IMR-90 (cell line): ENCODE results near the gene HDAC7. TPM values are rescaled to one million over a fixed set of nuclear protein-coding genes. Genes with fewer than 3 reads are reported as not detected.

Source experiments
- ATAC-seq: fragments of 200-7000 bp; cut with Tn5 transposase; 2 replicates; pipeline ENCODE4 v1.9.1; 2020; ENCODE audit warnings: low read depth, mild to moderate bottlenecking, moderate library complexity
- BruUV-seq: library from RNA; stranded (reverse); fragments of 400-500 nt; replicated peaks from 2 replicates; lab custom pipeline; 2021; lab: Mats Ljungman, UMichigan
- CTCF ChIA-PET: fragments of 300-600 bp; formaldehyde crosslinking; extraction: SDS; loops from one replicate; lab custom pipeline; 2021; ENCODE audit warnings: antibody characterized with exemption; lab: Yijun Ruan, JAX
- POLR2A ChIA-PET: fragments of 300-600 bp; sonication (Branson Sonifier 250); formaldehyde crosslinking; loops from one replicate; lab custom pipeline; 2022; ENCODE audit warnings: antibody characterized with exemption; ENCODE audit not compliant: unreplicated experiment; lab: Charles Lee
- DNase-seq: peaks from one replicate; pipeline ENCODE4 v3.0.0; 2013
- H2AFZ ChIP-seq: replicated peaks from 2 replicates; pipeline ENCODE3; 2013; ENCODE audit warnings: low read length, mild to moderate bottlenecking; ENCODE audit not compliant: poor library complexity
- H2AK5ac ChIP-seq: 2 replicates; pipeline ENCODE4 v1.6.1; 2013; ENCODE audit warnings: low read depth, low read length, inconsistent platforms
- H2AK9ac ChIP-seq: replicated peaks from 2 replicates; pipeline ENCODE3; 2013; ENCODE audit warnings: mild to moderate bottlenecking, low read depth, low read length, moderate library complexity; ENCODE audit not compliant: poor library complexity
- H2BK120ac ChIP-seq: 2 replicates; pipeline ENCODE4 v1.6.1; 2013; ENCODE audit warnings: low read depth, low read length, inconsistent platforms
- H2BK15ac ChIP-seq: 3 replicates; pipeline ENCODE4 v1.6.1; 2013; ENCODE audit warnings: low read depth, low read length, inconsistent platforms
- H2BK20ac ChIP-seq: 2 replicates; pipeline ENCODE4 v1.6.1; 2013; ENCODE audit warnings: low read depth, mild to moderate bottlenecking, inconsistent platforms, low read length, moderate library complexity
- H2BK5ac ChIP-seq: 2 replicates; pipeline ENCODE4 v1.6.1; 2013; ENCODE audit warnings: mild to moderate bottlenecking, low read depth, low read length, inconsistent platforms; ENCODE audit not compliant: poor library complexity, severe bottlenecking
- H3K14ac ChIP-seq: replicated peaks from 2 replicates; pipeline ENCODE4 v1.6.1; 2013; ENCODE audit warnings: low read depth, low read length, inconsistent platforms
- H3K18ac ChIP-seq: 2 replicates; pipeline ENCODE4 v1.6.1; 2013; ENCODE audit warnings: low read depth, low read length, control low read depth
- H3K23ac ChIP-seq: 2 replicates; pipeline ENCODE4 v1.6.1; 2013; ENCODE audit warnings: low read depth, low read length, inconsistent platforms
- H3K27ac ChIP-seq: 2 replicates; pipeline ENCODE4 v1.5.1; 2013; ENCODE audit warnings: mild to moderate bottlenecking, control low read depth, low read length; ENCODE audit not compliant: insufficient read depth
- H3K27me3 ChIP-seq: 2 replicates; pipeline ENCODE4 v1.6.1; 2013; ENCODE audit warnings: low read length; ENCODE audit not compliant: control insufficient read depth, insufficient read depth
- H3K36me3 ChIP-seq: 2 replicates; pipeline ENCODE4 v1.6.1; 2013; ENCODE audit warnings: low read length, mixed read lengths; ENCODE audit not compliant: control insufficient read depth, insufficient read depth
- H3K4ac ChIP-seq: 2 replicates; pipeline ENCODE4 v1.6.1; 2013; ENCODE audit warnings: low read depth, low read length, inconsistent platforms
- H3K4me1 ChIP-seq: 2 replicates; pipeline ENCODE4 v1.6.1; 2013; ENCODE audit warnings: low read length, mixed read lengths; ENCODE audit not compliant: control insufficient read depth, insufficient read depth
- H3K4me2 ChIP-seq: 2 replicates; pipeline ENCODE4 v1.6.1; 2013; ENCODE audit warnings: low read depth, mild to moderate bottlenecking, control low read depth, low read length, moderate library complexity
- H3K4me3 ChIP-seq: 2 replicates; pipeline ENCODE4 v1.5.1; 2013; ENCODE audit warnings: low read depth, mild to moderate bottlenecking, control low read depth, low read length, moderate library complexity; ENCODE audit not compliant: insufficient read depth
- H3K56ac ChIP-seq: 2 replicates; pipeline ENCODE4 v1.6.1; 2013; ENCODE audit warnings: low read length, inconsistent platforms; ENCODE audit not compliant: insufficient read depth; ENCODE audit errors: extremely low read depth
- H3K79me1 ChIP-seq, 2 experiments: 2 replicates each; pipeline ENCODE4 v1.6.1; 2013; ENCODE audit warnings: low read length in 2 of 2, inconsistent platforms in 1 of 2, low read depth in 1 of 2
- H3K9ac ChIP-seq: 2 replicates; pipeline ENCODE4 v1.6.1; 2013; ENCODE audit warnings: low read depth, low read length, control low read depth
- H3K9me1 ChIP-seq: 2 replicates; pipeline ENCODE4 v1.6.1; 2013; ENCODE audit warnings: low read length, inconsistent platforms; ENCODE audit not compliant: insufficient read depth
- H3K9me3 ChIP-seq: 2 replicates; pipeline ENCODE4 v1.6.1; 2013; ENCODE audit warnings: low read length; ENCODE audit not compliant: control insufficient read depth, insufficient read depth
- H4K20me1 ChIP-seq: 2 replicates; pipeline ENCODE4 v1.6.1; 2013; ENCODE audit warnings: low read length, inconsistent platforms; ENCODE audit not compliant: insufficient read depth
- H4K5ac ChIP-seq: 2 replicates; pipeline ENCODE4 v1.6.1; 2013; ENCODE audit warnings: mild to moderate bottlenecking, low read depth, low read length, control low read depth
- H4K8ac ChIP-seq, 2 experiments: 2 replicates each; pipeline ENCODE4 v1.6.1; 2013; ENCODE audit warnings: low read depth in 2 of 2, low read length in 2 of 2, control low read depth in 1 of 2, inconsistent platforms in 1 of 2
- H4K91ac ChIP-seq: 2 replicates; pipeline ENCODE4 v1.6.1; 2013; ENCODE audit warnings: low read depth, low read length, inconsistent platforms; ENCODE audit not compliant: insufficient read depth
- BHLHE40 ChIP-seq: fragments of 150-350 bp; IDR thresholded peaks from 2 replicates; pipeline ENCODE4 v1.6.1; 2016; ENCODE audit warnings: mild to moderate bottlenecking, low read depth, low read length
- CEBPB ChIP-seq: IDR thresholded peaks from 2 replicates; pipeline ENCODE4 v1.6.1; 2012; ENCODE audit warnings: low read depth, low read length, improper control_type of control experiment
- CHD1 ChIP-seq: IDR thresholded peaks from 2 replicates; pipeline ENCODE4 v1.6.1; 2012; ENCODE audit warnings: low read depth, low read length, improper control_type of control experiment
- FOS ChIP-seq: fragments of 150-350 bp; IDR thresholded peaks from 2 replicates; pipeline ENCODE4 v1.6.1; 2016; ENCODE audit warnings: low read depth, low read length
- MAFK ChIP-seq: IDR thresholded peaks from 2 replicates; pipeline ENCODE4 v1.6.1; 2012; ENCODE audit warnings: low read depth, low read length, improper control_type of control experiment
- MAZ ChIP-seq: IDR thresholded peaks from 2 replicates; pipeline ENCODE4 v1.6.1; 2012; ENCODE audit warnings: low read depth, mild to moderate bottlenecking, low read length, improper control_type of control experiment, moderate library complexity, borderline replicate concordance
- MXI1 ChIP-seq: IDR thresholded peaks from 2 replicates; pipeline ENCODE4 v1.6.1; 2012; ENCODE audit warnings: low read depth, mild to moderate bottlenecking, low read length, moderate library complexity, borderline replicate concordance
- NFE2L2 ChIP-seq: fragments of 150-350 bp; IDR thresholded peaks from 2 replicates; pipeline ENCODE4 v1.6.1; 2016; ENCODE audit warnings: low read depth, mild to moderate bottlenecking, low read length
- POLR2A ChIP-seq: IDR thresholded peaks from 2 replicates; pipeline ENCODE4 v1.6.1; 2012; ENCODE audit warnings: mild to moderate bottlenecking, low read depth, low read length
- RAD21 ChIP-seq: IDR thresholded peaks from 2 replicates; pipeline ENCODE4 v1.6.1; 2012; ENCODE audit warnings: low read length, improper control_type of control experiment
- RCOR1 ChIP-seq: IDR thresholded peaks from 2 replicates; pipeline ENCODE4 v1.6.1; 2012; ENCODE audit warnings: mild to moderate bottlenecking, low read length, improper control_type of control experiment; ENCODE audit not compliant: insufficient replicate concordance
- RFX5 ChIP-seq: IDR thresholded peaks from 2 replicates; pipeline ENCODE4 v1.8.0; 2012; ENCODE audit warnings: low read depth, mild to moderate bottlenecking, low read length, moderate library complexity
- SMC3 ChIP-seq: fragments of 150-350 bp; IDR thresholded peaks from 2 replicates; pipeline ENCODE4 v1.6.1; 2016; ENCODE audit warnings: low read depth, mild to moderate bottlenecking, antibody characterized with exemption, low read length, moderate library complexity
- USF2 ChIP-seq: fragments of 150-350 bp; IDR thresholded peaks from 2 replicates; pipeline ENCODE4 v1.6.1; 2017; ENCODE audit warnings: mild to moderate bottlenecking, antibody characterized with exemption, low read length, low read depth
- WGBS, 2 experiments: methylation state at CpG; one replicate each; pipeline versions ENCODE4 v1.1.5 to v1.1.7; 2013; ENCODE audit warnings: missing lambda C conversion rate in 2 of 2; ENCODE audit not compliant: insufficient read length in 1 of 2; ENCODE audit errors: extremely low coverage in 2 of 2; 5-methylcytosine and 5-hydroxymethylcytosine counted together
- dilution Hi-C: fragments of 300-500 bp; cut with HindIII; formaldehyde crosslinking; loops from one replicate; pipeline ENCODE4 v1.14.3; 2018; ENCODE audit warnings: low sequenced_read_pairs; ENCODE audit not compliant: unreplicated experiment
- in situ Hi-C: fragments of 300-500 bp; cut with MboI; formaldehyde crosslinking; loops from 3 replicates; pipeline ENCODE4 v1.14.3; 2019; ENCODE audit warnings: low sequenced_read_pairs, inconsistent platforms, mixed read lengths
- intact Hi-C: fragments of 100-400 bp; cut with micrococcal nuclease; formaldehyde crosslinking; loops from 2 replicates; pipeline ENCODE4 v1.10.0; 2022
- polyA plus RNA-seq, 3 experiments: library from polyadenylated mRNA; depleted of rRNA; stranded (reverse); fragments of >200 nt; gene quantifications; 2 replicates each; pipeline ENCODE4 v1.2.3, GENCODE V29; 2012; ENCODE audit warnings: low replicate concordance in 1 of 3
- total RNA-seq: library from RNA; depleted of rRNA; stranded (reverse); fragments of >200 nt; gene quantifications from 2 replicates; pipeline ENCODE4 v1.2.3, GENCODE V29; 2012
- TF ChIP-seq, protein P1 (sequence below): conservative IDR thresholded peaks from 2 replicates; pipeline ENCODE4 v1.5.1; 2012; ENCODE audit warnings: mild to moderate bottlenecking, low read depth, low read length, improper control_type of control experiment

The HDAC7 gene
- total and polyA plus RNA-seq, 2 of the 4 experiments (the other 2 are of a cell fraction), result 10.4 to 64.7 TPM

GRCh38 chr12:47783024-47783755 is 36.5 kb downstream of the HDAC7 start (continued):
- no peak for TF ChIP-seq FOS

DNA sequence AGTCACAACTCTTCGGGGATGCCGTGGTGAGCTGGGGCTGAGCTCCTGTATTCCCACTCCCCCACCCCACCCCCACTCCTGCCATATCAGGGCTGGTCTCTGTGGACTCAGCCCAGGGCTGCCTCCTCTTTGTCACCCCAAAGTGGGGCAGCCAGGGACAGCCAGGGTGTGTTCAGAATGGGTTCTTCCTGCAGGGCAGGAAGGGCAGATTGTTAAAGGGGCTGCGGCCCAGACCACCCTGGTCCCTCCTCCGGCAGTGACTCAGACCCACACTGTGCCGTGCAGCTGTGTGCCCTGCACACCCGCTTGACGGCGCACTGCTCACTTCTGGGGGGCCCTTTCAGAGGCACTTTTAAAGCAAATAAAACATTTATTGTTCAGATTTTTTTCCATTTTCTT is 37.3 kb downstream of the HDAC7 start:
- H2BK15ac ChIP-seq, result no peak overlapping the region
- no peak overlapping the region for H4K8ac ChIP-seq
- intact Hi-C loops (no loop called here), in situ Hi-C loops (no loop called here), dilution Hi-C loops (loop anchor here (10.0 kb wide), 1 partner anchor 62 kb away; no protein-coding TSS in a partner anchor)
- no peak overlapping the region for H2AFZ ChIP-seq
- WGBS, 2 experiments, result 95% methylated on average over 5 of the region's 8 CpGs; no CpG with 5 or more reads in 1 of the 2 experiments
- no peaks in the 10 kb centered on the region for H3K9me1 ChIP-seq
- no peak overlapping the region for H3K27ac ChIP-seq
- ChIA-PET CTCF (interaction anchor here (0.8 kb wide), 1 partner anchor 57 kb away, joined by 3 read pairs; no protein-coding TSS in a partner anchor), POLR2A (no interaction called here)
- ATAC-seq (no peak), DNase-seq (no peak)
- H4K20me1 ChIP-seq, result peaks cover 11% of the 10 kb centered on the region; the same call in 1 of the 2 replicates
- no peak overlapping the region for H2BK120ac ChIP-seq
- H4K91ac ChIP-seq, result no peak overlapping the region
- H2BK20ac ChIP-seq, result no peak overlapping the region
- BruUV-seq, result no TSS peak
- peaks cover 0 to 8% of the 10 kb centered on the region in 2 experiments; a peak in 3 of 4 replicates for H3K79me1 ChIP-seq
- H3K4me1 ChIP-seq, result peaks cover under 1% of the 10 kb centered on the region
- no peak overlapping the region for H3K4ac ChIP-seq
- peaks cover 51% of the 10 kb centered on the region for H3K36me3 ChIP-seq
- H3K9ac ChIP-seq, result no peak overlapping the region
- no peak overlapping the region for H4K5ac ChIP-seq
- H3K9me3 ChIP-seq, result no peaks in the 10 kb centered on the region
- H3K4me2 ChIP-seq, result no peak overlapping the region
- H2BK5ac ChIP-seq, result no peak overlapping the region
- H3K23ac ChIP-seq, result no peak overlapping the region
- H3K4me3 ChIP-seq, result no peak overlapping the region
- H3K18ac ChIP-seq, result no peak overlapping the region
- H2AK5ac ChIP-seq, result no peak overlapping the region
- H3K56ac ChIP-seq, result no peak overlapping the region
- no peaks in the 10 kb centered on the region for H3K27me3 ChIP-seq
- H2AK9ac ChIP-seq, result no peak overlapping the region
- no peak overlapping the region for H3K14ac ChIP-seq
- TF ChIP-seq MAZ (no peak), RFX5 (no peak), USF2 (no peak), NFE2L2 (no peak), RCOR1 (no peak), POLR2A (no peak), CEBPB (no peak), CHD1 (no peak), MXI1 (no peak), MAFK (no peak), SMC3 (no peak), FOS (no peak), BHLHE40 (no peak), RAD21 (no peak)
- TF ChIP-seq, protein P1, sequence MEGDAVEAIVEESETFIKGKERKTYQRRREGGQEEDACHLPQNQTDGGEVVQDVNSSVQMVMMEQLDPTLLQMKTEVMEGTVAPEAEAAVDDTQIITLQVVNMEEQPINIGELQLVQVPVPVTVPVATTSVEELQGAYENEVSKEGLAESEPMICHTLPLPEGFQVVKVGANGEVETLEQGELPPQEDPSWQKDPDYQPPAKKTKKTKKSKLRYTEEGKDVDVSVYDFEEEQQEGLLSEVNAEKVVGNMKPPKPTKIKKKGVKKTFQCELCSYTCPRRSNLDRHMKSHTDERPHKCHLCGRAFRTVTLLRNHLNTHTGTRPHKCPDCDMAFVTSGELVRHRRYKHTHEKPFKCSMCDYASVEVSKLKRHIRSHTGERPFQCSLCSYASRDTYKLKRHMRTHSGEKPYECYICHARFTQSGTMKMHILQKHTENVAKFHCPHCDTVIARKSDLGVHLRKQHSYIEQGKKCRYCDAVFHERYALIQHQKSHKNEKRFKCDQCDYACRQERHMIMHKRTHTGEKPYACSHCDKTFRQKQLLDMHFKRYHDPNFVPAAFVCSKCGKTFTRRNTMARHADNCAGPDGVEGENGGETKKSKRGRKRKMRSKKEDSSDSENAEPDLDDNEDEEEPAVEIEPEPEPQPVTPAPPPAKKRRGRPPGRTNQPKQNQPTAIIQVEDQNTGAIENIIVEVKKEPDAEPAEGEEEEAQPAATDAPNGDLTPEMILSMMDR, result no peak
